ENCODE data around the gene INTS13. TPM values are rescaled to one million over a fixed set of nuclear protein-coding genes. Genes with fewer than 3 reads are reported as not detected.
A peak's percentile ranks its signal among the peaks of the same experiment; 100 is the strongest.
"Not testable (repeated sequence)": the region's sequence is repeated elsewhere in the genome, so short reads cannot be mapped to it uniquely, and the experiment has no call there.

Gene INTS13
- total RNA-seq, 1 donor from 2014 or later, result 23.3 TPM

GRCh38 chr12:26961803-26962202, 24.0 kb upstream of the INTS13 start:
- Mint-ChIP-seq H3K9me3 (ENCODE audit: low read depth) (no peaks in the 10 kb centered on the region), H3K27ac (ENCODE audit: unreplicated experiment) (no peak overlapping the region), H3K4me3 (ENCODE audit: unreplicated experiment) (no peak overlapping the region), H3K4me1 (ENCODE audit: low read depth) (peaks cover 3% of the 10 kb centered on the region), H3K36me3 (ENCODE audit: low read depth) (peaks cover 24% of the 10 kb centered on the region), H3K27me3 (ENCODE audit: low read depth) (no peaks in the 10 kb centered on the region)
- no peak for DNase-seq (ENCODE audit: low spot score)
- TF ChIP-seq, protein P1, sequence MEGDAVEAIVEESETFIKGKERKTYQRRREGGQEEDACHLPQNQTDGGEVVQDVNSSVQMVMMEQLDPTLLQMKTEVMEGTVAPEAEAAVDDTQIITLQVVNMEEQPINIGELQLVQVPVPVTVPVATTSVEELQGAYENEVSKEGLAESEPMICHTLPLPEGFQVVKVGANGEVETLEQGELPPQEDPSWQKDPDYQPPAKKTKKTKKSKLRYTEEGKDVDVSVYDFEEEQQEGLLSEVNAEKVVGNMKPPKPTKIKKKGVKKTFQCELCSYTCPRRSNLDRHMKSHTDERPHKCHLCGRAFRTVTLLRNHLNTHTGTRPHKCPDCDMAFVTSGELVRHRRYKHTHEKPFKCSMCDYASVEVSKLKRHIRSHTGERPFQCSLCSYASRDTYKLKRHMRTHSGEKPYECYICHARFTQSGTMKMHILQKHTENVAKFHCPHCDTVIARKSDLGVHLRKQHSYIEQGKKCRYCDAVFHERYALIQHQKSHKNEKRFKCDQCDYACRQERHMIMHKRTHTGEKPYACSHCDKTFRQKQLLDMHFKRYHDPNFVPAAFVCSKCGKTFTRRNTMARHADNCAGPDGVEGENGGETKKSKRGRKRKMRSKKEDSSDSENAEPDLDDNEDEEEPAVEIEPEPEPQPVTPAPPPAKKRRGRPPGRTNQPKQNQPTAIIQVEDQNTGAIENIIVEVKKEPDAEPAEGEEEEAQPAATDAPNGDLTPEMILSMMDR (IDR thresholded peaks at IDR 0.05), result no peak

GRCh38 chr12:26961391-26961790, 23.6 kb upstream of the INTS13 start:
- not testable (repeated sequence) for H3K27me3 Mint-ChIP-seq (ENCODE audit: low read depth); H3K9me3 Mint-ChIP-seq (ENCODE audit: low read depth); H3K4me1 Mint-ChIP-seq (ENCODE audit: low read depth); DNase-seq (ENCODE audit: low spot score); H3K4me3 Mint-ChIP-seq (ENCODE audit: unreplicated experiment); H3K27ac Mint-ChIP-seq (ENCODE audit: unreplicated experiment)
- peaks cover 24% of the 10 kb centered on the region for H3K36me3 Mint-ChIP-seq (ENCODE audit: low read depth)

GRCh38 chr12:26954027-26954426, 16.2 kb upstream of the INTS13 start:
- Mint-ChIP-seq H3K36me3 (ENCODE audit: low read depth) (peaks cover 11% of the 10 kb centered on the region), H3K9me3 (ENCODE audit: low read depth) (no peaks in the 10 kb centered on the region), H3K27ac (ENCODE audit: unreplicated experiment) (peak overlapping the region; percentile 76), H3K4me3 (ENCODE audit: unreplicated experiment) (no peak overlapping the region), H3K27me3 (ENCODE audit: low read depth) (no peaks in the 10 kb centered on the region), H3K4me1 (ENCODE audit: low read depth) (peaks cover 12% of the 10 kb centered on the region)
- TF ChIP-seq, protein P1 (IDR thresholded peaks at IDR 0.05), result no peak
- DNase-seq (ENCODE audit: low spot score), result no peak

GRCh38 chr12:26953447-26953846, 15.7 kb upstream of the INTS13 start:
- Mint-ChIP-seq H3K9me3 (ENCODE audit: low read depth) (peaks cover 1% of the 10 kb centered on the region), H3K27me3 (ENCODE audit: low read depth) (no peaks in the 10 kb centered on the region), H3K4me1 (ENCODE audit: low read depth) (peaks cover 12% of the 10 kb centered on the region), H3K27ac (ENCODE audit: unreplicated experiment) (peak overlapping the region; percentile 76), H3K36me3 (ENCODE audit: low read depth) (peaks cover 12% of the 10 kb centered on the region), H3K4me3 (ENCODE audit: unreplicated experiment) (no peak overlapping the region)
- no peak for DNase-seq (ENCODE audit: low spot score)
- TF ChIP-seq, protein P1 (IDR thresholded peaks at IDR 0.05), result no peak

DNA sequence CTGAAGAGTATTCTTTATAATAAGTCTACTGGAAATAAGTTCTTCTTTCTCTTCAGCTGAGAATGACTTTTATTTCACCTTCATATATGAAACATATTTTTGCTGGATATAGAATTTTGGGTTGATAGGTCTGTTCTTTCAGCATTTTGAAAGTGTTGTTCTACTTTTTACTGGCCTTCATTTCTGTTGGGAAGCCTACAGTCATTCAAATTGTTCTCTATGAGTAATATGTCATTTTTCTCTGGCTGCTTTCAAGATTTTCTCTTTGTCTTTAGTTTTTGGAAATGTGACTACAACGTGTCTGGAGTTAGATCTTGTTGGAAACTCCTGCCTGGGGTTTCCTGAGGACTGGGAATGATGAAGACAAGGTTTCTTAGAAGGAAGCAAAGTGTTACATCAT, 10.5 kb upstream of the INTS13 start:
- TF ChIP-seq, protein P1 (IDR thresholded peaks at IDR 0.05), result no peak
- Mint-ChIP-seq H3K27me3 (ENCODE audit: low read depth) (no peaks in the 10 kb centered on the region), H3K4me3 (ENCODE audit: unreplicated experiment) (no peak overlapping the region), H3K9me3 (ENCODE audit: low read depth) (peaks cover 13% of the 10 kb centered on the region), H3K4me1 (ENCODE audit: low read depth) (peaks cover 29% of the 10 kb centered on the region), H3K36me3 (ENCODE audit: low read depth) (peaks cover 2% of the 10 kb centered on the region), H3K27ac (ENCODE audit: unreplicated experiment) (no peak overlapping the region)
- no peak for DNase-seq (ENCODE audit: low spot score)

DNA sequence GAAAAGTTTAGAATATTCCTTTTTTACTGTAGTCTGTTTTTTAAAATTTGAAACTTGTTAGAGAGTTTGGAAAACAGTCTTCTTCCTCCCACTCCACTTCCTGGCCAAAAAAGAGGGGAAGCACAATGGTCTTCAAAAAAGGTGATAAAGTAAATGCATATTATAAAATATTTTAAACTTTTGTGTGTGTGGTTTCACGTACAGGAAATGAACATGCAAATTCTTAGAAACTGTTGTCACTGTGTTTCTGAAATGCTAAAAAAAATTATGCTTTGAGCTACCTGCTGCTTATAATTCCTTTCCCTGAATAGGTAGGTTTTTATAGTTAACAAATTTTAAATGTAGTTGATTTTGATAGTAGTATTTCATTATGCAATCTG, 3.4 kb upstream of the INTS13 start:
- H3K4me1 Mint-ChIP-seq (ENCODE audit: low read depth), result peaks cover 63% of the 10 kb centered on the region
- peak overlapping the region; percentile 16 for H3K4me3 Mint-ChIP-seq (ENCODE audit: unreplicated experiment)
- H3K27ac Mint-ChIP-seq (ENCODE audit: unreplicated experiment), result peak overlapping the region; percentile 83
- H3K9me3 Mint-ChIP-seq (ENCODE audit: low read depth), result peaks cover 9% of the 10 kb centered on the region
- TF ChIP-seq, protein P1 (IDR thresholded peaks at IDR 0.05), result no peak
- no peaks in the 10 kb centered on the region for H3K36me3 Mint-ChIP-seq (ENCODE audit: low read depth)
- no peak for DNase-seq (ENCODE audit: low spot score)
- no peaks in the 10 kb centered on the region for H3K27me3 Mint-ChIP-seq (ENCODE audit: low read depth)

Data from chondrocyte (in vitro differentiated cells).